AG20443 (cell line): ENCODE results near the gene CGB7.

Experiments used
- DNase-seq: peaks from one replicate; pipeline ENCODE4 v3.0.0; 2012; ENCODE audit warnings: low spot score, mixed read lengths

CGB7 gene

GRCh38 chr19:49016067-49016839, 41.3 kb downstream of the CGB7 start:
- no peak for DNase-seq

- DNase-seq: no peak
These were observed 42.7 kb downstream of the CGB7 start for GRCh38 chr19:49014870-49015255.

GRCh38 chr19:49014123-49014869, 43.3 kb downstream of the CGB7 start:
- no peak for DNase-seq

- no peak for DNase-seq
These were observed 46.4 kb downstream of the CGB7 start for GRCh38 chr19:49011194-49011593.

- DNase-seq: no peak
These were observed 47.1 kb downstream of the CGB7 start for GRCh38 chr19:49010453-49010852.

- no peak for DNase-seq
These were observed 47.7 kb downstream of the CGB7 start for GRCh38 chr19:49009828-49010227.

- DNase-seq: no peak
These were observed 50.6 kb downstream of the CGB7 start for GRCh38 chr19:49006905-49007304.

GRCh38 chr19:49004964-49005614, 52.5 kb downstream of the CGB7 start:
- no peak for DNase-seq
